ENCODE data around the gene MCEE. TPM values are rescaled to one million over a fixed set of nuclear protein-coding genes. Genes with fewer than 3 reads are reported as not detected.
A peak's percentile ranks its signal among the peaks of the same experiment; 100 is the strongest.
"Not testable (repeated sequence)": the region's sequence is repeated elsewhere in the genome, so short reads cannot be mapped to it uniquely, and the experiment has no call there.

MCEE gene
- total and polyA plus RNA-seq, 2 donors = 18.0 to 28.9 TPM

DNA sequence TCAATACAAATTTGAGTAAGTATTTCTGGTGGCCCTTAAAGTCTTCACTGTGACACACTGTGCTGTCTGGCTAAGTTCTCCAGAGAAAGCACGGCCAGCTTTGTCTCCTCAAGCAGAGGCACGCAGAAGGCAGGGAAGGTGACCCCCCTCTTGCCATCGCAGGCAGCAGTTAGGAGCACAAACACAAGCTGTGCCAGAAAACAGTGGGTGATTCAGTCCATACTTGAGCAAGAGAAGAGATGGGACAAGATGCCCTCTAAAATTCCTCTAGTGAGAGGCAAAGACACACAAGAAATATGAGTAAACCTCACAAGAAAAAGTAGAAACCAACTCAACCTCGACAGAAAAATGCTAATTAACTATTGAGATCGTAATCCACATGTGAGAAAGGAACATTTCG, 9.8 kb downstream of the MCEE start:
- H3K36me3 ChIP-seq (ENCODE audit: control insufficient read depth in 2 of 2, insufficient read depth in 2 of 2, low read length in 1 of 2) = peaks cover 9 to 15% of the 10 kb centered on the region in 2 donors

DNA sequence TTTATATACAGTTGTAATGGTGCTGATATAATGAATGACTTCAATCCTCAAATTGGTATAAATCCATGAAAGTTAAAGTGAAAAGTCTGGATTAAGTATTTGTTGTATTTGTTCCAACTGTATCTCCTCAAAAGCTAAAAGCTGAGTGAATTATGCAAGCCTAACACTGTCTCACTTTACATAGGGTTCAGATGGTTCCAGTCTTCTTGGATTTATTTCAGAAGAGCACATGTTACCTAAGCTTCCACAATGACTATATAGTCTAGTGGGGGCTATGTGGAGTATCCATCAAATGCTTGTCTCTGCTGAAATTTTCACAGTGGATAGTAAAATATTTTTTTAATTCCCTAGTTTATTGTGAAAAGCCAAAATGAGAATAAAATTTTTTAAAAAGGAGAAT, 13.0 kb downstream of the MCEE start:
- Histone ChIP-seq H3K4me3 (ENCODE audit: low read length in 2 of 2) (no peak overlapping the region), H3K36me3 (ENCODE audit: control insufficient read depth in 2 of 2, insufficient read depth in 2 of 2, low read length in 1 of 2) (peaks cover 9 to 12% of the 10 kb centered on the region in 2 donors), H3K4me1 (ENCODE audit: control insufficient read depth in 2 of 2, insufficient read depth in 2 of 2, low read length in 2 of 2) (no peaks in the 10 kb centered on the region), H3K27ac (ENCODE audit: low read depth in 1 of 2, low read length in 1 of 2) (no peak overlapping the region), H3K9me3 (ENCODE audit: control insufficient read depth in 2 of 2, insufficient read depth in 1 of 2, low read length in 1 of 2) (no peaks in the 10 kb centered on the region), H3K27me3 (ENCODE audit: control insufficient read depth in 2 of 2, insufficient read depth in 1 of 2, low read length in 1 of 2) (no peaks in the 10 kb centered on the region)
- DNase-seq (ENCODE audit: low read depth in 6 of 9, low spot score in 9 of 9) = no peak

More for the DNA sequence above, 9.8 kb downstream of the MCEE start:
- Histone ChIP-seq H3K9me3 (ENCODE audit: control insufficient read depth in 2 of 2, insufficient read depth in 1 of 2, low read length in 1 of 2) (no peaks in the 10 kb centered on the region), H3K27me3 (ENCODE audit: control insufficient read depth in 2 of 2, insufficient read depth in 1 of 2, low read length in 1 of 2) (no peaks in the 10 kb centered on the region), H3K4me3 (ENCODE audit: low read length in 2 of 2) (no peak overlapping the region), H3K4me1 (ENCODE audit: control insufficient read depth in 2 of 2, insufficient read depth in 2 of 2, low read length in 2 of 2) (no peaks in the 10 kb centered on the region), H3K27ac (ENCODE audit: low read depth in 1 of 2, low read length in 1 of 2) (no peak overlapping the region)
- DNase-seq (ENCODE audit: low read depth in 6 of 9, low spot score in 9 of 9) = no peak
- 91% methylated on average over 6 of the region's 6 CpGs for WGBS

DNA sequence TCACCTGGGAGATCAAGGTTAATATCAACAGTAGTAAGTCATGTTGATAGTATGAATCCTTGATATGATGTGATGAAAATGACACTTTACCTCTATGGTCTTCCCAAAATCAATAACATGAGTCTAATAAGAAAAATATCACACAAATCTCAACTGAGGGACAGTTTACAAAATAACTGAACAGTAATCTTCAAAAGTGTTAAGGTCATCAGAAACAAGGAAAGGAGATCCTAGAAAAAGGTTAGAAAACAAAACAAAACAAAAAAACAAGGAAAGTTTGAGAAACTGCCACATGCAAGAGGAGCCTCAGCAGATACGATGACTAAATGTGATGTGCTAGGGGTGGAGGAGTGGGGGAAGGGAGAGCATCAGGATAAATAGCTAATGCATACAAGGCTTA, 16.2 kb downstream of the MCEE start:
- H3K36me3 ChIP-seq (ENCODE audit: control insufficient read depth in 2 of 2, insufficient read depth in 2 of 2, low read length in 1 of 2) = peaks cover 6 to 12% of the 10 kb centered on the region in 2 donors
- no peaks in the 10 kb centered on the region for H3K9me3 ChIP-seq (ENCODE audit: control insufficient read depth in 2 of 2, insufficient read depth in 1 of 2, low read length in 1 of 2)
- no peaks in the 10 kb centered on the region for H3K4me1 ChIP-seq (ENCODE audit: control insufficient read depth in 2 of 2, insufficient read depth in 2 of 2, low read length in 2 of 2)
- H3K27ac ChIP-seq (ENCODE audit: low read depth in 1 of 2, low read length in 1 of 2) = no peak overlapping the region
- H3K27me3 ChIP-seq (ENCODE audit: control insufficient read depth in 2 of 2, insufficient read depth in 1 of 2, low read length in 1 of 2) = no peaks in the 10 kb centered on the region
- H3K4me3 ChIP-seq (ENCODE audit: low read length in 2 of 2) = no peak overlapping the region
- DNase-seq (ENCODE audit: low read depth in 6 of 9, low spot score in 9 of 9) = no peak
- WGBS = 98% methylated on average over 1 of the region's 1 CpG

DNA sequence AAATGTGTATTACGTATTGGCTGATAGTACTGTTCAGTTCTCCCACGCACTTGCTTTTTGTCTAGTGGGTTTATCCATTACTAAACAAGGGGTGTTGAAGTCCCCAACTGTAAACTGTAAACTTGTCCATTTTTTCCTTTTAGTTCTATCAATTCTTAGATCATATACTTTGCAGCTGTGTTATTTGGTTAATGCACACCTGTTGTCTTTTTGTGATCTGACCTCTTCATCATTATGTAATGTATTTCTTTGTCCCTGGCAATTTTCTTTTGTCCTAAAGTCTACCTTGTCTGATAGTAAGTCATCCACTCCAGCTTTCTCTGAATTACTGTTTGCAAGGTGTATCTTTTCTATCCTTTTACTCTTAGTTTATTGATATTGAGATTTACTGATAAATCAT, 21.9 kb downstream of the MCEE start:
- H3K4me3 ChIP-seq (ENCODE audit: low read length in 2 of 2) = no peak overlapping the region
- 98% methylated on average over 2 of the region's 2 CpGs for WGBS
- H3K27ac ChIP-seq (ENCODE audit: low read depth in 1 of 2, low read length in 1 of 2) = no peak overlapping the region
- no peaks in the 10 kb centered on the region for H3K36me3 ChIP-seq (ENCODE audit: control insufficient read depth in 2 of 2, insufficient read depth in 2 of 2, low read length in 1 of 2)
- H3K9me3 ChIP-seq (ENCODE audit: control insufficient read depth in 2 of 2, insufficient read depth in 1 of 2, low read length in 1 of 2) = peaks cover 0 to 4% of the 10 kb centered on the region in 2 donors
- no peaks in the 10 kb centered on the region for H3K27me3 ChIP-seq (ENCODE audit: control insufficient read depth in 2 of 2, insufficient read depth in 1 of 2, low read length in 1 of 2)
- no peaks in the 10 kb centered on the region for H3K4me1 ChIP-seq (ENCODE audit: control insufficient read depth in 2 of 2, insufficient read depth in 2 of 2, low read length in 2 of 2)
- no peak for DNase-seq (ENCODE audit: low read depth in 6 of 9, low spot score in 9 of 9)

DNA sequence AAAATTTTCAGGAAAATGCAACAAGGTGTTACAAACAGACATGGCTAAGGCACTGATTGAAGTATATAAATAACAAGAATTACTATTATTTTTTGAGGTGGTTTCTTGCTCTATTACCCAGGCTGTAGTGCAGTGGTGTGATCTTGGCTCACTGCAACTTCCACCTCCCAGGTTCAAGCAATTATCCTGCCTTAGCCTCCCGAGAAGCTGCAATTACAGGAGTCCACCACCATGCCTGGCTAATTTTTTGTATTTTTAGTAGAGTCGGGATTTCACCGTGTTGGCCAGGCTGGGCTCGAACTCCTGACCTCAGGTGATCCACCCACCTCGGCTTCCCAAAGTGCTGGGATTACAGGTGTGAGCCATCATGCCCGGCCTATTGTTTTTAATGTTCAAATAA, 23.6 kb downstream of the MCEE start:
- not testable (repeated sequence) for H3K27ac ChIP-seq (ENCODE audit: low read depth in 1 of 2, low read length in 1 of 2); H3K9me3 ChIP-seq (ENCODE audit: control insufficient read depth in 2 of 2, insufficient read depth in 1 of 2, low read length in 1 of 2); H3K4me1 ChIP-seq (ENCODE audit: control insufficient read depth in 2 of 2, insufficient read depth in 2 of 2, low read length in 2 of 2); DNase-seq (ENCODE audit: low read depth in 6 of 9, low spot score in 9 of 9); H3K27me3 ChIP-seq (ENCODE audit: control insufficient read depth in 2 of 2, insufficient read depth in 1 of 2, low read length in 1 of 2); H3K4me3 ChIP-seq (ENCODE audit: low read length in 2 of 2); H3K36me3 ChIP-seq (ENCODE audit: control insufficient read depth in 2 of 2, insufficient read depth in 2 of 2, low read length in 1 of 2)
- WGBS = 95% methylated on average over 6 of the region's 6 CpGs

DNA sequence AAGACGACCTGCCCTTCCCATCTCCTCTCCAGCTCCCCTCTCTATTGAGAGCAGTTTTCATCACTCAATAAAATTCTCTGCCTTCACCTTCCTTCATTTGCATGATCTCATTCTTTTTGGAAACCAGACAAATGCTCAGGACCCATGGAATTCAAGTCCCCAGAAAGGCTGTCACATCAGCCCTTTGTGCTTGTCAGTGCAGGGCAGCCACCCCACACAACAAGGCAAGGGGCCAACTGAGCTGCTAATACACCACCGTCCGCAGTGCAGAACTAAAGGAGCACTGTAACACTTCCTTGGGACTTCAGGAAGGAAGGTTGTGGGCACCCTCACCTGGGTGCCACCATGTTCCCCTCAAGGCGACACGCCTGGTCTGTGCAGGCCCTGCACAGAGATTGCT, 26.2 kb downstream of the MCEE start:
- Histone ChIP-seq H3K4me3 (ENCODE audit: low read length in 2 of 2) (no peak overlapping the region), H3K36me3 (ENCODE audit: control insufficient read depth in 2 of 2, insufficient read depth in 2 of 2, low read length in 1 of 2) (no peaks in the 10 kb centered on the region), H3K9me3 (ENCODE audit: control insufficient read depth in 2 of 2, insufficient read depth in 1 of 2, low read length in 1 of 2) (peaks cover 0 to 4% of the 10 kb centered on the region in 2 donors), H3K27me3 (ENCODE audit: control insufficient read depth in 2 of 2, insufficient read depth in 1 of 2, low read length in 1 of 2) (no peaks in the 10 kb centered on the region), H3K27ac (ENCODE audit: low read depth in 1 of 2, low read length in 1 of 2) (no peak overlapping the region), H3K4me1 (ENCODE audit: control insufficient read depth in 2 of 2, insufficient read depth in 2 of 2, low read length in 2 of 2) (no peaks in the 10 kb centered on the region)
- WGBS = 96% methylated on average over 5 of the region's 5 CpGs
- no peak for DNase-seq (ENCODE audit: low read depth in 6 of 9, low spot score in 9 of 9)

DNA sequence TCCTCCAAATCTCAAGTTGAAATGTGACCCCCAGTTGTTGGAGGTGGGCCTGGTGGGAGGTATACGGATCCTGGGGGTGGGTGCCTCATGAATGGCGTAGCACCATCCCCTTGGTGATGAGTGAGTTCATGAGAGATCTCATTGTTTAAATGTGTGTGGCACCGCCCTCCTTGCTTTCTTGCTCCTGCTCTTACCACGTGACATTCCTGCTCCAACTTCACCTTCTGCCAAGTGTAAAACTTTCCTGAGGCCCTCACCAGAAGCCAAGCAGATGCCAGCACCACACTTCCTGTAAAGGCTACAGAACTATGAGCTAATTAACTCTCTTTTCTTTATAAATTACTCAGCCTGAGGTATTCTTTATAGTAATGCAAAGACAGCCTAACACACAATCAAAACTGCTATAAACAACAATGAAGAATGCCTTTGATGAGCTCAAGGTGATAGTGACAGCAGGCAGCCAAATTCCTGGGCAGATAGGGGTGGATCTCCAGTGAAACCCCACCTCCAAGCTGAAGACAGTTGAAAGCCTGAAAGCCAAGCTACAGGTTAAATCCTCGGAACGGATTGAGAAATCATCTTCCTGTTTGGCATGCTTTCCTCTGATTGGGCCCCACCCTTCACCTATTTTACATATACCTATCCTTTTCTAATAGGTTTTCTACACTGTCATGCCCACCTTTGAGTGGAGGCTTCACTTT, 26.9 kb downstream of the MCEE start:
- 74% methylated on average over 6 of the region's 6 CpGs for WGBS
- Histone ChIP-seq H3K4me3 (ENCODE audit: low read length in 2 of 2) (no peak overlapping the region), H3K27ac (ENCODE audit: low read depth in 1 of 2, low read length in 1 of 2) (no peak overlapping the region), H3K9me3 (ENCODE audit: control insufficient read depth in 2 of 2, insufficient read depth in 1 of 2, low read length in 1 of 2) (peaks cover 0 to 4% of the 10 kb centered on the region in 2 donors), H3K27me3 (ENCODE audit: control insufficient read depth in 2 of 2, insufficient read depth in 1 of 2, low read length in 1 of 2) (no peaks in the 10 kb centered on the region), H3K36me3 (ENCODE audit: control insufficient read depth in 2 of 2, insufficient read depth in 2 of 2, low read length in 1 of 2) (no peaks in the 10 kb centered on the region), H3K4me1 (ENCODE audit: control insufficient read depth in 2 of 2, insufficient read depth in 2 of 2, low read length in 2 of 2) (no peaks in the 10 kb centered on the region)
- DNase-seq (ENCODE audit: low read depth in 6 of 9, low spot score in 9 of 9) = no peak

DNA sequence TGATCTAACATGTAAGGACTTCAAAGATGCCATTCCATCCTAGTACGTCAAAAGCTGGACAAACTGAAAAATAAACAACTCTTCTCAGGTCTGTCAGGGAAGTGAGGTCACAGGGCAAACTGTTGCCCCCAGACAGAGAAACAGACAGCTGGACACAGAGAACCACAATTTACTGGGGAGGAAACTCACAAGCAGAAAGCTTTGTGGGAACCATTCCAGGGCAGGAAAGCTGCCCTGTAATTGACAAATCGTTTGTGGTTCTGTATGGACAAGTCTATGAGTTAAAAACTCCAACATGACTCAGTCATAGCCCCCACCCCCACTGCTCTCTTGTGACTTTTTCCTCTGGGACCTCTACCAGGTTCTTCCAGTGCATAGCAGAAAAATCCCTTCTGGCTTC, 28.4 kb downstream of the MCEE start:
- Histone ChIP-seq H3K27ac (ENCODE audit: low read depth in 1 of 2, low read length in 1 of 2) (no peak overlapping the region), H3K9me3 (ENCODE audit: control insufficient read depth in 2 of 2, insufficient read depth in 1 of 2, low read length in 1 of 2) (peaks cover 0 to 4% of the 10 kb centered on the region in 2 donors), H3K27me3 (ENCODE audit: control insufficient read depth in 2 of 2, insufficient read depth in 1 of 2, low read length in 1 of 2) (no peaks in the 10 kb centered on the region), H3K4me3 (ENCODE audit: low read length in 2 of 2) (no peak overlapping the region), H3K4me1 (ENCODE audit: control insufficient read depth in 2 of 2, insufficient read depth in 2 of 2, low read length in 2 of 2) (no peaks in the 10 kb centered on the region), H3K36me3 (ENCODE audit: control insufficient read depth in 2 of 2, insufficient read depth in 2 of 2, low read length in 1 of 2) (no peaks in the 10 kb centered on the region)
- no peak for DNase-seq (ENCODE audit: low read depth in 6 of 9, low spot score in 9 of 9)
- 33% methylated on average over 2 of the region's 2 CpGs for WGBS

DNA sequence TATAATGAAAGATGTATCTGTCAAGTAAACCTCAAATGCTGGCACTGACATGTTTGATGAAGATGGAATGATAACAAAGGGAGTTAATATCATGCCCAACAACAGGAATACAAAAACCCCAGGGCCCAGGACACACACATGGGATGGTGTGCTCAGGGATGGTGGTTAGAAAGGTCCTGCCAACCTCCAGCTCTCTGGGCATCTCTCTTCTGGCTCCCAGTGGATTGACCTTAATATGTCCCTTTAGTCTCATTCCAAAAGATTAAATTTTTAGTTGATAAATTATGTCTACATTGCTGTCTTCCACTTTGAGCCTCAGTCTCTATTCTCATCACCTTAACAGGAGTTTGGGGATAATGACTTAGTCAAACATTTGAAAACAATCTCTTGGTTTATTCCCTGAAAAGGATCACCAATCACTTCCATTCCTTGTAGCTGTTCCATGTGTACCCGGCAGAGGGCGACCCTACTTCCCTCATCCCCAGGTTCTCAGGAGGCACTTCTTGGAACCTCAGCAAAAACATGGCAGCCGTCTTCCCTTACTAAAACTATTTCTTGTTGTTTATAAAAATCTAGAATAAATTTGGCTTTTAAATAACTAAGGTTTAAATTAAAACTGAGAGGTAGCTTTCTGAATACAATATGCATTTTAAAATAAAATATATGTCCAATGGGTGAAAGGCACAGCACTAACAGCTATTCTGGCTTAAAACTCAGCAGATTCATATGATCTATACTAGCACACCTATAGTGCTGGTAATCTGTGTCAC, 29.6 kb downstream of the MCEE start:
- peaks cover 0 to 4% of the 10 kb centered on the region in 2 donors for H3K9me3 ChIP-seq (ENCODE audit: control insufficient read depth in 2 of 2, insufficient read depth in 1 of 2, low read length in 1 of 2)
- H3K36me3 ChIP-seq (ENCODE audit: control insufficient read depth in 2 of 2, insufficient read depth in 2 of 2, low read length in 1 of 2) = no peaks in the 10 kb centered on the region
- H3K4me1 ChIP-seq (ENCODE audit: control insufficient read depth in 2 of 2, insufficient read depth in 2 of 2, low read length in 2 of 2) = no peaks in the 10 kb centered on the region
- 20% methylated on average over 3 of the region's 3 CpGs for WGBS
- H3K4me3 ChIP-seq (ENCODE audit: low read length in 2 of 2) = no peak overlapping the region
- peak in 6 of 9 donors; percentile 4 to 40 (median 12) for DNase-seq (ENCODE audit: low read depth in 6 of 9, low spot score in 9 of 9)
- no peak overlapping the region for H3K27ac ChIP-seq (ENCODE audit: low read depth in 1 of 2, low read length in 1 of 2)
- no peaks in the 10 kb centered on the region for H3K27me3 ChIP-seq (ENCODE audit: control insufficient read depth in 2 of 2, insufficient read depth in 1 of 2, low read length in 1 of 2)

Measured in thymus (tissue), 11 donors.